Measurements from ENCODE around the gene FLVCR2. TPM values are rescaled to one million over a fixed set of nuclear protein-coding genes. Genes with fewer than 3 reads are reported as not detected.

The FLVCR2 gene
- total and polyA plus RNA-seq, 2 of the 13 experiments (the other 11 are each of a cell fraction or from before 2014, with no cell fraction given), result 9.9 to 10.5 TPM

- TF ChIP-seq BATF2 (CRISPR knock-in tag; IDR thresholded peaks at IDR 0.05), result no peak
- peak; percentile 67; the same call in 1 of the 2 replicates for TF ChIP-seq STAT6 (CRISPR knock-in tag; IDR thresholded peaks at IDR 0.05; ENCODE audit: borderline replicate concordance)
- TF ChIP-seq ZBTB3 (CRISPR knock-in tag; IDR thresholded peaks at IDR 0.05; ENCODE audit: borderline replicate concordance, low read depth), result no peak
- TF ChIP-seq ZZZ3 (CRISPR knock-in tag; IDR thresholded peaks at IDR 0.05; ENCODE audit: borderline replicate concordance), result no peak
- TF ChIP-seq ZFP62 (CRISPR knock-in tag; IDR thresholded peaks at IDR 0.05), result no peak
- TF ChIP-seq TBX2 (CRISPR knock-in tag; IDR thresholded peaks at IDR 0.05; ENCODE audit: borderline replicate concordance), result peak; percentile 96
- TF ChIP-seq HNRNPL (IDR thresholded peaks at IDR 0.05; ENCODE audit: low read depth, low read length), result no peak
- 0 out of 2 replicates have a peak, but pooled peaks have one; percentile 2 for TF ChIP-seq NFE2L2 (IDR thresholded peaks at IDR 0.05; ENCODE audit: low read length)
- peak; percentile 65; the same call in 1 of the 2 replicates for TF ChIP-seq ZNF749 (CRISPR knock-in tag; IDR thresholded peaks at IDR 0.05; ENCODE audit: borderline replicate concordance)
- TF ChIP-seq ZFP36L2 (CRISPR knock-in tag; IDR thresholded peaks at IDR 0.05), result no peak
- no peak for TF ChIP-seq ZNF678 (CRISPR knock-in tag; IDR thresholded peaks at IDR 0.05)
- TF ChIP-seq ZNF33B (CRISPR knock-in tag; IDR thresholded peaks at IDR 0.05), result no peak
- TF ChIP-seq ZNF17 (CRISPR knock-in tag; IDR thresholded peaks at IDR 0.05), result no peak
- TF ChIP-seq ZBTB14 (CRISPR knock-in tag; IDR thresholded peaks at IDR 0.05), result no peak
- TF ChIP-seq ZBTB40 (IDR thresholded peaks at IDR 0.05), result no peak
- TF ChIP-seq ZBTB40 (CRISPR knock-in tag; IDR thresholded peaks at IDR 0.05), result peak; percentile 84
Measured at GRCh38 chr14:75648066-75648838, 69.8 kb downstream of the FLVCR2 start (continued).

Measured in HepG2 (cell line).